Neural progenitor cell (in vitro differentiated cells): ENCODE results near the gene RHCG. TPM values are rescaled to one million over a fixed set of nuclear protein-coding genes. Genes with fewer than 3 reads are reported as not detected.

Experiments used
- DNase-seq: peaks from one replicate; pipeline ENCODE4 v3.0.0-alpha.2; 2016; ENCODE audit warnings: low spot score
- H2AFZ ChIP-seq: fragments of 200-600 bp; sonication (generic); replicated peaks from 2 replicates; pipeline ENCODE4 v1.6.1; 2016; ENCODE audit warnings: antibody characterized with exemption
- H3F3A ChIP-seq: fragments of 200-600 bp; sonication (generic); 2 replicates; pipeline ENCODE4 v1.6.1; 2016; ENCODE audit warnings: antibody characterized with exemption, low read depth
- H3K27ac ChIP-seq: fragments of 200-600 bp; sonication (generic); 2 replicates; pipeline ENCODE4 v1.5.1; 2016; ENCODE audit warnings: mild to moderate bottlenecking
- H3K27me3 ChIP-seq: fragments of 200-600 bp; sonication (generic); 2 replicates; pipeline ENCODE4 v1.6.1; 2016; ENCODE audit warnings: mild to moderate bottlenecking, moderate library complexity
- H3K36me3 ChIP-seq: fragments of 200-600 bp; sonication (generic); 2 replicates; pipeline ENCODE4 v1.5.1; 2016
- H3K4me1 ChIP-seq: fragments of 200-600 bp; sonication (generic); 2 replicates; pipeline ENCODE4 v1.6.1; 2016; ENCODE audit warnings: mixed run types
- H3K4me2 ChIP-seq: fragments of 200-600 bp; sonication (generic); 2 replicates; pipeline ENCODE4 v1.6.1; 2016
- H3K4me3 ChIP-seq: fragments of 200-600 bp; sonication (generic); 2 replicates; pipeline ENCODE4 v1.5.1; 2016
- H3K79me2 ChIP-seq: fragments of 200-600 bp; sonication (generic); 2 replicates; pipeline ENCODE4 v1.6.1; 2016; ENCODE audit warnings: low read depth
- H3K9ac ChIP-seq: fragments of 200-600 bp; sonication (generic); 2 replicates; pipeline ENCODE4 v1.6.1; 2016
- H3K9me3 ChIP-seq: fragments of 200-600 bp; sonication (generic); 2 replicates; pipeline ENCODE4 v1.5.1; 2016; ENCODE audit warnings: low read depth
- H4K20me1 ChIP-seq: fragments of 200-600 bp; sonication (generic); 2 replicates; pipeline ENCODE4 v1.6.1; 2016; ENCODE audit warnings: low read depth
- H3K27ac Mint-ChIP-seq: 3 replicates; pipeline ENCODE4 v1.8.0; 2021; ENCODE audit warnings: mixed read lengths
- H3K27me3 Mint-ChIP-seq: 2 replicates; pipeline ENCODE4 v1.8.0; 2022; ENCODE audit warnings: low read depth, mild to moderate bottlenecking, inconsistent platforms, moderate library complexity, mixed read lengths; ENCODE audit not compliant: insufficient read depth
- H3K36me3 Mint-ChIP-seq: 3 replicates; pipeline ENCODE4 v1.8.0; 2021; ENCODE audit warnings: mixed read lengths
- H3K4me1 Mint-ChIP-seq: 3 replicates; pipeline ENCODE4 v1.8.0; 2021; ENCODE audit warnings: mixed read lengths
- H3K4me3 Mint-ChIP-seq: 3 replicates; pipeline ENCODE4 v1.8.0; 2021; ENCODE audit warnings: mild to moderate bottlenecking, moderate library complexity, mixed read lengths
- H3K9me3 Mint-ChIP-seq: 3 replicates; pipeline ENCODE4 v1.8.0; 2020; ENCODE audit warnings: mixed read lengths
- CTCF ChIP-seq: fragments of 200-600 bp; sonication (generic); IDR thresholded peaks from 2 replicates; pipeline ENCODE4 v1.5.1; 2017; ENCODE audit warnings: antibody characterized with exemption, mild to moderate bottlenecking
- EZH2 ChIP-seq: fragments of 200-600 bp; sonication (generic); IDR thresholded peaks from 2 replicates; pipeline ENCODE4 v1.6.1; 2017; ENCODE audit warnings: antibody characterized with exemption, mild to moderate bottlenecking, moderate library complexity
- EZH2phosphoT487 ChIP-seq: fragments of 200-600 bp; sonication (generic); IDR thresholded peaks from 2 replicates; pipeline ENCODE4 v1.6.1; 2017; ENCODE audit warnings: antibody characterized with exemption
- total RNA-seq: library from RNA; depleted of rRNA; stranded (reverse); fragments of >200 nt; gene quantifications from 2 replicates; pipeline ENCODE4 v1.2.3, GENCODE V29; 2015; ENCODE audit warnings: low replicate concordance

The RHCG gene
- total RNA-seq, 1 donor from 2014 or later = not detected

- peaks cover 15% of the 10 kb centered on the region for H3K4me1 Mint-ChIP-seq
- H3K36me3 ChIP-seq = no peaks in the 10 kb centered on the region
- peaks cover 90% of the 10 kb centered on the region for H3K27me3 ChIP-seq
- H4K20me1 ChIP-seq = no peaks in the 10 kb centered on the region
- no peaks in the 10 kb centered on the region for H3K79me2 ChIP-seq
- no peak for DNase-seq
- no peak overlapping the region for H3K4me3 ChIP-seq
- no peak overlapping the region for H3K4me3 Mint-ChIP-seq
- peaks cover 12% of the 10 kb centered on the region for H3K4me1 ChIP-seq
- no peak overlapping the region for H3K27ac Mint-ChIP-seq
- peaks cover 13% of the 10 kb centered on the region for H3K27me3 Mint-ChIP-seq
- H3K4me2 ChIP-seq = no peak overlapping the region
- H3K9me3 Mint-ChIP-seq = no peaks in the 10 kb centered on the region
- H3K9ac ChIP-seq = no peak overlapping the region
- H2AFZ ChIP-seq = no peak overlapping the region
- H3K9me3 ChIP-seq = no peaks in the 10 kb centered on the region
- H3K36me3 Mint-ChIP-seq = no peaks in the 10 kb centered on the region
- no peak for TF ChIP-seq EZH2
- no peak for TF ChIP-seq CTCF
- no peak for TF ChIP-seq EZH2phosphoT487
- H3F3A ChIP-seq = peaks cover 7% of the 10 kb centered on the region
- H3K27ac ChIP-seq = no peak overlapping the region
These were observed 40.8 kb downstream of the RHCG start for GRCh38 chr15:89455535-89455934.

- Histone ChIP-seq H2AFZ (no peak overlapping the region), H3F3A (peaks cover 7% of the 10 kb centered on the region), H3K36me3 (no peaks in the 10 kb centered on the region), H3K4me1 (peaks cover 17% of the 10 kb centered on the region), H3K4me3 (no peak overlapping the region), H4K20me1 (peaks cover 3% of the 10 kb centered on the region), H3K27ac (no peak overlapping the region), H3K9me3 (no peaks in the 10 kb centered on the region), H3K4me2 (no peak overlapping the region), H3K9ac (no peak overlapping the region), H3K27me3 (peaks cover 93% of the 10 kb centered on the region), H3K79me2 (no peaks in the 10 kb centered on the region)
- Mint-ChIP-seq H3K27ac (no peak overlapping the region), H3K4me3 (no peak overlapping the region), H3K36me3 (no peaks in the 10 kb centered on the region), H3K9me3 (no peaks in the 10 kb centered on the region), H3K4me1 (peaks cover 4% of the 10 kb centered on the region), H3K27me3 (peaks cover 17% of the 10 kb centered on the region)
- no peak for TF ChIP-seq EZH2
- TF ChIP-seq EZH2phosphoT487 = no peak
- no peak for TF ChIP-seq CTCF
- no peak for DNase-seq
These were observed 44.0 kb downstream of the RHCG start for GRCh38 chr15:89452330-89452836.

- Mint-ChIP-seq H3K9me3 (no peaks in the 10 kb centered on the region), H3K27ac (no peak overlapping the region), H3K36me3 (no peaks in the 10 kb centered on the region), H3K4me1 (peaks cover 4% of the 10 kb centered on the region), H3K4me3 (no peak overlapping the region), H3K27me3 (peaks cover 17% of the 10 kb centered on the region)
- Histone ChIP-seq H3K4me2 (no peak overlapping the region), H3K79me2 (no peaks in the 10 kb centered on the region), H4K20me1 (peaks cover 3% of the 10 kb centered on the region), H3K9ac (no peak overlapping the region), H3K27ac (no peak overlapping the region), H3K4me3 (no peak overlapping the region), H3K9me3 (no peaks in the 10 kb centered on the region), H3K36me3 (no peaks in the 10 kb centered on the region), H3K4me1 (peaks cover 17% of the 10 kb centered on the region), H2AFZ (no peak overlapping the region), H3K27me3 (peaks cover 96% of the 10 kb centered on the region), H3F3A (peaks cover 7% of the 10 kb centered on the region)
- no peak for DNase-seq
- TF ChIP-seq CTCF (no peak), EZH2 (no peak), EZH2phosphoT487 (no peak)
These were observed 44.5 kb downstream of the RHCG start for GRCh38 chr15:89451846-89452245.
